CD14-positive monocyte (primary cell): ENCODE data around the gene SZT2. TPM values are rescaled to one million over a fixed set of nuclear protein-coding genes. Genes with fewer than 3 reads are reported as not detected.

Experiments used
- DNase-seq, 3 donors: peaks; one replicate each; pipeline ENCODE4 v3.0.0-alpha.2; 2011 to 2022
- H2AFZ ChIP-seq: 2 replicates; pipeline ENCODE4 v1.6.0; 2012; ENCODE audit warnings: mild to moderate bottlenecking, low read depth, low read length, inconsistent platforms; ENCODE audit not compliant: insufficient read depth, poor library complexity, severe bottlenecking
- H3K27ac ChIP-seq, 2 donors: 1 replicate in 1 of 2; 2 replicates in 1 of 2; pipeline ENCODE4 v1.5.1; 2012 to 2013; ENCODE audit warnings: low read length in 2 of 2, control low read depth in 1 of 2, inconsistent platforms in 1 of 2, low read depth in 1 of 2, mild to moderate bottlenecking in 1 of 2
- H3K27me3 ChIP-seq, 2 donors: one replicate each; pipeline versions ENCODE4 v1.6.0 to v1.6.1; 2011 to 2013; ENCODE audit warnings: low read length in 2 of 2; ENCODE audit not compliant: control insufficient read depth in 2 of 2, insufficient read depth in 2 of 2
- H3K36me3 ChIP-seq, 2 donors: replicated peaks in 1 of 2; 1 replicate in 1 of 2; 2 replicates in 1 of 2; pipeline versions ENCODE4 v1.5.1 to v1.6.1; 2012 to 2013; ENCODE audit warnings: low read length in 2 of 2, control low read depth in 1 of 2, inconsistent platforms in 1 of 2, mild to moderate bottlenecking in 1 of 2; ENCODE audit not compliant: insufficient read depth in 2 of 2, control insufficient read depth in 1 of 2
- H3K4me1 ChIP-seq, 2 donors: 1 replicate in 1 of 2; 2 replicates in 1 of 2; pipeline versions ENCODE4 v1.5.1 to v1.6.1; 2012 to 2013; ENCODE audit warnings: low read length in 2 of 2, control low read depth in 1 of 2, inconsistent platforms in 1 of 2, mild to moderate bottlenecking in 1 of 2, moderate library complexity in 1 of 2; ENCODE audit not compliant: insufficient read depth in 2 of 2, control insufficient read depth in 1 of 2
- H3K4me2 ChIP-seq: replicated peaks from 2 replicates; pipeline ENCODE3; 2012; ENCODE audit warnings: low read length, moderate library complexity, mild to moderate bottlenecking; ENCODE audit not compliant: poor library complexity, severe bottlenecking; ENCODE audit errors: extremely low read depth
- H3K4me3 ChIP-seq, 3 experiments: fragments of 200-600 bp in 1 of 3; sonication (generic) in 1 of 3; replicated peaks in 1 of 3; 1 replicate in 2 of 3; 2 replicates in 1 of 3; pipeline ENCODE4 v1.5.1; 2011 to 2013; ENCODE audit warnings: low read length in 3 of 3, mild to moderate bottlenecking in 3 of 3, control low read depth in 2 of 3, low read depth in 2 of 3, inconsistent platforms in 1 of 3, moderate library complexity in 1 of 3
- H3K79me2 ChIP-seq: 2 replicates; pipeline ENCODE4 v1.6.0; 2012; ENCODE audit warnings: mild to moderate bottlenecking, control low read depth, inconsistent platforms, low read length, moderate library complexity; ENCODE audit not compliant: insufficient read depth
- H3K9ac ChIP-seq: 2 replicates; pipeline ENCODE4 v1.6.0; 2017; ENCODE audit warnings: low read length, mild to moderate bottlenecking; ENCODE audit not compliant: insufficient read depth, poor library complexity, severe bottlenecking
- H3K9me3 ChIP-seq, 2 donors: replicated peaks in 1 of 2; 1 replicate in 1 of 2; 2 replicates in 1 of 2; pipeline versions ENCODE4 v1.5.1 to v1.6.1; 2012 to 2013; ENCODE audit warnings: low read length in 2 of 2, control low read depth in 1 of 2; ENCODE audit not compliant: control insufficient read depth in 1 of 2, insufficient read depth in 1 of 2
- H4K20me1 ChIP-seq: 2 replicates; pipeline ENCODE4 v1.6.0; 2012; ENCODE audit warnings: mild to moderate bottlenecking, low read length, control low read depth, moderate library complexity; ENCODE audit not compliant: insufficient read depth
- H3K27ac Mint-ChIP-seq, 7 donors: one replicate each; pipeline ENCODE4 v1.8.0; 2020; ENCODE audit warnings: mild to moderate bottlenecking in 7 of 7, mixed read lengths in 7 of 7, moderate library complexity in 6 of 7, inconsistent platforms in 2 of 7
- H3K27me3 Mint-ChIP-seq, 3 donors: one replicate each; pipeline ENCODE4 v1.8.0; 2021 to 2022; ENCODE audit warnings: low read depth in 3 of 3, mild to moderate bottlenecking in 3 of 3, mixed read lengths in 3 of 3, moderate library complexity in 3 of 3, inconsistent platforms in 1 of 3
- H3K36me3 Mint-ChIP-seq, 2 donors: one replicate each; pipeline ENCODE4 v1.8.0; 2020; ENCODE audit warnings: mixed read lengths in 2 of 2, inconsistent platforms in 1 of 2, mild to moderate bottlenecking in 1 of 2
- H3K4me1 Mint-ChIP-seq: one replicate; pipeline ENCODE4 v1.8.0; 2020; ENCODE audit warnings: mild to moderate bottlenecking, mixed read lengths
- H3K4me3 Mint-ChIP-seq, 2 donors: one replicate each; pipeline ENCODE4 v1.8.0; 2020; ENCODE audit warnings: mild to moderate bottlenecking in 2 of 2, mixed read lengths in 2 of 2, moderate library complexity in 1 of 2
- H3K9me3 Mint-ChIP-seq, 7 donors: one replicate each; pipeline ENCODE4 v1.8.0; 2020 to 2022; ENCODE audit warnings: mixed read lengths in 7 of 7, mild to moderate bottlenecking in 6 of 7, moderate library complexity in 6 of 7, inconsistent platforms in 2 of 7
- CTCF ChIP-seq: fragments of 200-600 bp; IDR thresholded peaks from one replicate; pipeline ENCODE4 v1.8.0; 2022; ENCODE audit warnings: antibody characterized with exemption, mild to moderate bottlenecking
- WGBS: methylation state at CpG from one replicate; pipeline ENCODE4 v1.1.5; 2013; ENCODE audit warnings: missing lambda C conversion rate; ENCODE audit not compliant: insufficient coverage; 5-methylcytosine and 5-hydroxymethylcytosine counted together
- intact Hi-C, 2 donors: fragments of 100-400 bp; cut with micrococcal nuclease; formaldehyde crosslinking; loops; one replicate each; pipeline versions ENCODE4 v1.15.0 to v1.15.1; 2023
- polyA plus RNA-seq, 3 donors: library from polyadenylated mRNA; depleted of rRNA in 1 of 3; unstranded in 2 of 3; stranded (reverse) in 1 of 3; fragments of 300-500 nt in 2 of 3; fragments of >200 nt in 1 of 3; fragmentation: Illumina TruSeq in 2 of 3; gene quantifications; 1 replicate in 2 of 3; 2 replicates in 1 of 3; pipeline ENCODE4 v1.2.3, GENCODE V29; 2012 to 2021

The SZT2 gene
- polyA plus RNA-seq, 3 donors: 2.4 to 29.9 (median 2.6) TPM

- H3K4me2 ChIP-seq: no peak overlapping the region
Observed at GRCh38 chr1:43373066-43373940, 16.4 kb upstream of the SZT2 start.

More at GRCh38 chr1:43373066-43373940, 16.4 kb upstream of the SZT2 start:
- intact Hi-C loops: no loop called here
- Mint-ChIP-seq H3K27ac (no peak overlapping the region), H3K4me3 (no peak overlapping the region), H3K27me3 (peaks cover 0 to 2% (median 0%) of the 10 kb centered on the region in 3 donors), H3K9me3 (no peaks in the 10 kb centered on the region), H3K36me3 (peaks cover 9 to 13% of the 10 kb centered on the region in 2 donors), H3K4me1 (peaks cover 16% of the 10 kb centered on the region)
- no peak for TF ChIP-seq CTCF
- DNase-seq: peak; percentile 19 to 73 (median 51)
- H3K4me3 ChIP-seq: no peak overlapping the region
- peaks cover 10% of the 10 kb centered on the region for H3K79me2 ChIP-seq
- WGBS: 100% methylated on average over 1 of the region's 4 CpGs
- H3K9ac ChIP-seq: no peak overlapping the region
- H4K20me1 ChIP-seq: peaks cover 14% of the 10 kb centered on the region
- no peak overlapping the region for H2AFZ ChIP-seq
- no peaks in the 10 kb centered on the region for H3K27me3 ChIP-seq
- H3K27ac ChIP-seq: peak overlapping the region in 1 of 2 donors; percentile 29
- no peaks in the 10 kb centered on the region for H3K9me3 ChIP-seq
- peaks cover 0 to 4% of the 10 kb centered on the region in 2 donors for H3K36me3 ChIP-seq
- peaks cover 18 to 27% of the 10 kb centered on the region in 2 donors for H3K4me1 ChIP-seq
